GM21576 (cell line): ENCODE data around the gene PPP1R17.

Experiments
- ATAC-seq: cut with Tn5 transposase; IDR thresholded peaks from one replicate; pipeline ENCODE4 v1.9.1; 2021; ENCODE audit warnings: mild to moderate bottlenecking, moderate library complexity; ENCODE audit not compliant: unreplicated experiment

PPP1R17 gene

GRCh38 chr7:31687024-31687748 is at the start of gene PPP1R17:
PPP1R17 (plus strand) TSS chr7:31687215; CDS start chr7:31692442, 5,227 bp downstream.
- ATAC-seq: no peak

GRCh38 chr7:31640381-31640780 is 46.6 kb upstream of the PPP1R17 start:
- ATAC-seq: no peak

- ATAC-seq: no peak
Measured at GRCh38 chr7:31642681-31643115, 44.3 kb upstream of the PPP1R17 start.

GRCh38 chr7:31646942-31647341 is 40.1 kb upstream of the PPP1R17 start:
- ATAC-seq: no peak

- no peak for ATAC-seq
Measured at GRCh38 chr7:31647511-31647910, 39.5 kb upstream of the PPP1R17 start.

GRCh38 chr7:31648288-31648687 is 38.7 kb upstream of the PPP1R17 start:
- ATAC-seq: no peak

DNA sequence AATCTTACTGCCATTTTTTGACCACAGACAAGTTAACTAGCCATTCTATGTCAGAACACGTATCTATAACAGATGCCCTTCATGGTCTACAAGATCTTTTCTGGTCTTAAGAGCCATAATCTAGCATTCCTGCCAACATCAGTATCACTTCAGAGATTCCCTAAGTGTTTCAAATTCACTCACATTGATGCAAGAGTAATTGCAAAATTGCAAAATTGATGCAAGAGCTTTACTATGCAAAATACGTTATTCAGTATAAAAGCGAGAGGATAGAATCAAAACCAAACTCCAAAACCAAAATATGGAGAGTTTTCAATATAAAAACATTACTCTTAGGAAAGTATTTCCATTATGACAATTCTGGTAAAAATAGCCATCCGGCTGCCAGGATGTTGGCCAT is 38.1 kb upstream of the PPP1R17 start:
- ATAC-seq: no peak

DNA sequence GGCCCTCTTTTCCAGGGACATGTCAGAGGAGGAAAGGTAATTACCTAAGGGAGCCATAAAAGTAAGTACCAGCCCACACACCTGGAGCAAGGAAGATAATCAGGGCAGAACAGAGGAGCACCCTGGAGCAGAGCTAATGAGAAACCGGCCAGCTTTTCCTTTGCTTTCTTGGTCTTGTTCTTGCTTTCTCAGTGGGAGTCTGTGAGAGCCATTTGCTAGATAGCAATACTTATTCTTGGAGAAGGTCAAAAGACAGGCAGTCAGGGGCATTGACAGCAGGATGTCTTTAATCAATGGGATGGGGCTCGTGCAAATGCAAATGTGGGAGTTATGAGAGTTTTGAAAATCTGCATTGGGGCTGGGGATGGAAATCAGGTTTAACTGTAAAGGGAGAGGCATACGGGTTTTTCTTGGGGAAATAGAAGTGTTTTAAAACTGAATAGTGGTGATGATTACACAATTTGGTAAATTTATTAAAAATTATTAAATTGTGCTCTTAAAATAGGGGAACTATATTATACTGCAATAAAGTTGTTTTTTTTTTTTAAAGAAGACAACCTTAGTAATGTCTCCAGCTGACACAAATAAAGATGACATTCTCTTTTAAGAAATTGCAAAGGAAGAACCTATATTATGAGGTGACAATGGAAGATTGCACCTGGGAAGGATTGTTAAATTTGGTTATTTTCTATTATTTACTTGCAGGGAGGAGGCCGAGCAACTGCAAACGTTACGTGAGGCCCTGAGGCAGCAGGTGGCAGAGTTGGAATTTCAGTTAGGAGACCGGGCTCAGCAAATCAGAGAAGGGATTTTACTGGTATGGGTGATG is 35.6 kb upstream of the PPP1R17 start:
- ATAC-seq: no peak

GRCh38 chr7:31652063-31652326 is 35.0 kb upstream of the PPP1R17 start:
- ATAC-seq: no peak

DNA sequence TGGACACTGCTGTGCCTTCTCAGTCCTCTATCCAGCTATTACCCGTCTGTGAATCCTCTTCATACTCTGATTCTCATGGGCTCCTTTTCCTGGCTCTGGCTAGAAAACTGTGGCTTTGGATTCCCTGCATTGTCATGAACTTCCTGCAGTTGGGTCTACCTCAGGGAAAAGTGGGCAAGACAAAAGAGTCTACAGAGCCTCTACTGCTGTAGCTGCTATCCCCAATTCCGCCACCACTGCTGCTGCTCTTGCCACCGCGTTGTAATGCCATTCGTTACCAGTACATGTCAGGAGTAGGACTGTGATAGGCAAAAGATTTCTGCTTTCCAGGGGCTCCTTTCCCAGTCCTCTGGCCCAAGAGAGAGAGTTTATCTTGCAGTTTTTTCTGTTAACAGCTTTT is 23.9 kb upstream of the PPP1R17 start:
- ATAC-seq: no peak

GRCh38 chr7:31664890-31665289 is 22.1 kb upstream of the PPP1R17 start:
- ATAC-seq: no peak

- no peak for ATAC-seq
Measured at GRCh38 chr7:31665546-31665945, 21.5 kb upstream of the PPP1R17 start.

GRCh38 chr7:31669461-31669860 is 17.6 kb upstream of the PPP1R17 start:
- no peak for ATAC-seq

- ATAC-seq: no peak
Measured at GRCh38 chr7:31679574-31680305, 7.3 kb upstream of the PPP1R17 start.

- no peak for ATAC-seq
Measured at GRCh38 chr7:31683445-31684225, 3.4 kb upstream of the PPP1R17 start.

DNA sequence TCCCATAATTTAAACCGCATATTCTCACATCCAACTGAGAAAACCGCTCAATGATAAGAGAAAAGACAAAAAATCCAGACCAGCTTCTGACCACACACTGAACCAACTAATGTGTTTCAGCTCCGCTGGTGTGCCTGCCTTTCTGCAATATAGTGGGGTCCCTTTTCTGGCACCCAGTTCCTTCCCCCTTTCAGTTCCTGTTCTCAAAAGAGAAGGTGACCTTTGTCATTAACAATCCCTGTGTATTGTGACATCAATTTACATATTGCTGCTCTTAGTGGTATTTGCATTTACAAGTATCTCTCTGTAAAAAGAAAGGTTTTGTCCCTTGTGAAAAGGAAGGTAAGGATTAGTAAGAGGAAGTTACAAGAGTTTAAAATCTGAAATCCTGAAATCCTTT is 1.4 kb downstream of the PPP1R17 start:
- peak; percentile 97 for ATAC-seq

GRCh38 chr7:31688996-31689395 is 2.0 kb downstream of the PPP1R17 start:
- no peak for ATAC-seq

- no peak for ATAC-seq
Measured at GRCh38 chr7:31690935-31691334, 3.9 kb downstream of the PPP1R17 start.

DNA sequence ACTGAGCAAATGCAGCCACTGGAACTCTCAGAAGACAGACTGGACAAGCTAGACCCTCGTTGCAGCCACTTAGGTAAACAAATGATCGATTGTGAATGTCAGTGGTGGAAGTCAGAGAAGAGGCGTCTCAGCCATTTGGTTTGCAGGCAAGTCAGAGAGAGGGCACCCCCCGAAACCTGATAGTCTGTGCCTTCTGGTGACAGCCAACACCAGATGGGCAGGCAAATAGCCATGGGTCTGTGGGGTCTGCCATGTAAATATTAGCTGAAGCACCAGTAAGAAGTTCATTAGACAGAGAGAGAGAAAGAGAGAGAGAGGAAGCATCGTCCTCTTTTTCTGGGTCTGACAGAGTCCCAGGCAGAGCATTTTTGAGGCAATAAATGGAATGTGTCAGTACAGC is 5.4 kb downstream of the PPP1R17 start:
- ATAC-seq: no peak

DNA sequence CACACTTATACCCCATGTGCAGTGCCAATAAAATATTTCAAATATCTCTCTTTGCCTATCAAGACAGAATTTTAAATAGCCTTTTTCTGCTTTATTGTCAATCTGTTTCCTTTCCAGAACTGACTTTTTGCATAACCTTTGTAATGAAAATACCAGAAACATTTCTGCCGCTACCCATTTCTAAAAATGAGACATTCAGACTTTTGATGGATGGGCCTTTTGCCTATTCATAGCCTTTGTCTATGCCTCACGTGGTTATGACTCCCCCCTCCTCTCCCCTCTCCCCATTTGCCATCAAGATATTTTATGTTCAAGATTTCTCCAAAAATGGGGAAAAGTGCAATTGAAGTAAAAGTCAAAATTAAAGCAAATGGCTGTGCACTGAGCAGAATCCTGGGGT is 5.9 kb downstream of the PPP1R17 start:
- ATAC-seq: no peak
